ENCODE results near the gene ZKSCAN8.

The ZKSCAN8 gene

GRCh38 chr6:28105245-28105639 lies 36.4 kb upstream of the ZKSCAN8 start:
- Histone ChIP-seq H3K4me3 (replicated peaks; ENCODE audit: insufficient read depth, low read length) (peak overlapping the region; percentile 69), H3K27ac (replicated peaks) (peak overlapping the region; percentile 95), H3K27me3 (ENCODE audit: insufficient read depth, poor library complexity, severe bottlenecking) (no peaks in the 10 kb centered on the region)
- peak in 1 of 2 experiments; percentile 54 for DNase-seq (ENCODE audit: low read depth in 1 of 2, low spot score in 1 of 2)
- TF ChIP-seq CTCF (IDR thresholded peaks at IDR 0.05; ENCODE audit: insufficient read depth, low read length) (no peak), POLR2AphosphoS5 (IDR thresholded peaks at IDR 0.05; ENCODE audit: low read depth) (no peak), REST (IDR thresholded peaks at IDR 0.05; ENCODE audit: insufficient replicate concordance, low read depth) (no peak), SPI1 (IDR thresholded peaks at IDR 0.05; ENCODE audit: borderline replicate concordance, low read depth) (no peak), GABPA (IDR thresholded peaks at IDR 0.05; ENCODE audit: low read depth) (no peak)

- Histone ChIP-seq H3K4me3 (replicated peaks; ENCODE audit: insufficient read depth, low read length) (no peak overlapping the region), H3K27me3 (ENCODE audit: insufficient read depth, poor library complexity, severe bottlenecking) (no peaks in the 10 kb centered on the region), H3K27ac (replicated peaks) (no peak overlapping the region)
- TF ChIP-seq CTCF (IDR thresholded peaks at IDR 0.05; ENCODE audit: insufficient read depth, low read length) (no peak), REST (IDR thresholded peaks at IDR 0.05; ENCODE audit: insufficient replicate concordance, low read depth) (no peak), GABPA (IDR thresholded peaks at IDR 0.05; ENCODE audit: low read depth) (no peak), SPI1 (IDR thresholded peaks at IDR 0.05; ENCODE audit: borderline replicate concordance, low read depth) (no peak), POLR2AphosphoS5 (IDR thresholded peaks at IDR 0.05; ENCODE audit: low read depth) (no peak)
- DNase-seq (ENCODE audit: low read depth in 1 of 2, low spot score in 1 of 2): no peak
These were observed 34.2 kb upstream of the ZKSCAN8 start for GRCh38 chr6:28107506-28107905.

- Histone ChIP-seq H3K27ac (replicated peaks) (no peak overlapping the region), H3K4me3 (replicated peaks; ENCODE audit: insufficient read depth, low read length) (no peak overlapping the region), H3K27me3 (ENCODE audit: insufficient read depth, poor library complexity, severe bottlenecking) (no peaks in the 10 kb centered on the region)
- no peak for DNase-seq (ENCODE audit: low read depth in 1 of 2, low spot score in 1 of 2)
- no peak for TF ChIP-seq REST (IDR thresholded peaks at IDR 0.05; ENCODE audit: insufficient replicate concordance, low read depth)
- TF ChIP-seq CTCF (IDR thresholded peaks at IDR 0.05; ENCODE audit: insufficient read depth, low read length): no peak
- no peak for TF ChIP-seq POLR2AphosphoS5 (IDR thresholded peaks at IDR 0.05; ENCODE audit: low read depth)
- no peak for TF ChIP-seq GABPA (IDR thresholded peaks at IDR 0.05; ENCODE audit: low read depth)
- no peak for TF ChIP-seq SPI1 (IDR thresholded peaks at IDR 0.05; ENCODE audit: borderline replicate concordance, low read depth)
These were observed 29.7 kb upstream of the ZKSCAN8 start for GRCh38 chr6:28111964-28112363.
